ENCODE measurements around the gene NAV3.

NAV3 gene

DNA sequence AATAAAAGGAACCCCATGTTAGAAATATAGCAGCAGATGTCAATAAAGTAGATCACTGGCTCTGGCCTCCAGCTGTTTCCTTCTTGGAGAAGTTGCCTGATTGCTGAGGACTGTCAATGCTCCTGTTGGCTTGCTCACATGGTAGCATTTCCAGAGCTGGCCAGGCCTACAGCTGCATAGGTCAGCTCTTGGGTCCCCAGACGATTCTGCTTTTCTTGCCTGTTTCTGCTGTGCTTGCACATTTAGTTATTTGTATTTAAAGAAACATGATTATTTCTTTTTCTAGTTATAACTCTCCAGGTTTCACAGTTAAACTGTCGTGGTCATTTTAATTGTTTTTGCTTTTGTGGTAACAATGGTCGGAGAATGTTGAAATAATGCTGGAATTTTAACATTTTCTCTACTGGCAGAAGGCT lies 7.2 kb downstream of the NAV3 start:
- DNase-seq, result peak in 3 of 10 donors; percentile 21 to 82 (median 52)
- intact Hi-C loops (cut with DNase I), result no loop called here

DNA sequence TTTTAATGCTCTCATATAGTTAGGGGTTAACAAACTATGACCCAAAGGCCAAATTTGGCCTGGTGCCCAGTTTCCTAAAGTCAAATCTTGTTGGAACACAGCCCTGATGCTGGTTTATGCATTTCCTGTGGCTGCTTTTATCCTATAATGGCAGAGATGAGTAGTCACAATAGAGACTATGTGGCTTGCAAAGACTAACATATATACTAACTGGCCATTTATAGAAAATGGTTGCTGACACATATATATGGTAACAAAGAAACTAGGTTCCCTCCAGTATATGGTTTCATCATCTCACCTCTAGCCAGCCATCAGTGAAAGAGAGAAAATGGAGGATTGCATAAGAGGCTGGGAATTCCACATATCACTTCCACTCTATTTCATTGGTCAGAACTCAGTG lies 10.8 kb downstream of the NAV3 start:
- intact Hi-C loops (cut with DNase I), result no loop called here
- DNase-seq, result no peak

DNA sequence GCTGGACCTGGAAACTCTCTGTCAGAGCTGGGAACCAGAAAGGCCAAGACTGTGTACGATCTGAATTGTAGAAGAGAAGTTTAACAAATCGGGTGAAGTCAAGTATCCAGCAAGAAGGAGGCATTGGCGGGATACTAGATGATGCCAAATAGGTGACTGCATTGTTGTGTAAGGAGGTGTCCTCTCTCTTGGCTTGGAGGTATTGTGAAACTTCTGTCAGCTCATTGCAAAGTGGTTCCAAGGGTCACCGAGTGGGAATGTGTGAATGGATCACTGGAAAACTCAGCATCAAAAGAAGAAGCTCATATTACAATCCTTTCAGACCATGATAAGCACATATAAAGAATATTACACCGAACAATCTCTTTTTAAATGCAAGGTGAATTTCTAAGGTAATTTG lies 11.7 kb downstream of the NAV3 start:
- intact Hi-C loops (cut with DNase I), result no loop called here
- DNase-seq, result no peak

- DNase-seq, result no peak
- intact Hi-C loops (cut with DNase I), result no loop called here
Observed at GRCh38 chr12:77845831-77846230, 15.1 kb downstream of the NAV3 start.

GRCh38 chr12:77847060-77847541 lies 16.4 kb downstream of the NAV3 start:
- intact Hi-C loops (cut with DNase I), result no loop called here
- DNase-seq, result no peak

- no peak for DNase-seq
- intact Hi-C loops (cut with DNase I), result no loop called here
Observed at GRCh38 chr12:77847680-77848431, 17.2 kb downstream of the NAV3 start.

DNA sequence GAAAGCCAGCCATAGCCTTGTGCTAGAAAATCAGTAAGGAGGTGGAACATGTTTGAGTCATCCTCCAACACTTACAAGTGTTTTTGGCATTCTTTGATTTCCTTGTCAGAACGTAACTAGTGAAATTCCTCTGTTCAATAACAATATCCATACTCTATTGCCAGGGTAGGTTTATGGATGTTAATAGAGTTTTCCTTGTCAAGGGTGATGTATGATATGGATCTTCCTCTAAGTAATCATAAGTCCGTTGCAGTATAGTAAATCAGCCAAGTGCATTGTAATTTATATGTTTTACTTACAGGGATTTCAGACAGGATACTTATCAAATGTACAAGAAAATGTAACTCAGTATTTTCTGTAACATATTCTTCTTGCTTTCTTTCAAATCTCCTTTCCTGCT lies 19.4 kb downstream of the NAV3 start:
- intact Hi-C loops (cut with DNase I), result no loop called here
- no peak for DNase-seq

DNA sequence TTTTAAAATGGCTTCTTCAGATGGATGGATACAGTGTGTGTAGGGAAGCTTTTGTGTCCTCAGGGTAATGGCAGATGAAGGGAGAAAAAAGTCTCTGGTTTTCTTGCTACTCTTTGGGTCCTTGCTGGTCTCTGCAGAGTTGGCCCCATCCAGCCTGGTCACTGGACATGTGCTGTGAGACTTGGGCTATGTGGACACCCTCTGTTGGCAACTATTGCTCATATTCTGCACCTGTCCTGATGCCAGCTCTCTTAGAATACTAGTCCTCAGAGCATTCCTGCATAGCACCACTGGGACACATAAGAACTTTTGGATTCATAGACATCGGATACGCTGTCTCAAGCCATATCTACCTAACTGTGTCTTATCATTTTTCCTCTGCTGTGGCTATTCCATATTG lies 20.0 kb downstream of the NAV3 start:
- DNase-seq, result peak in 1 of 10 donors; percentile 62
- intact Hi-C loops (cut with DNase I), result no loop called here

DNA sequence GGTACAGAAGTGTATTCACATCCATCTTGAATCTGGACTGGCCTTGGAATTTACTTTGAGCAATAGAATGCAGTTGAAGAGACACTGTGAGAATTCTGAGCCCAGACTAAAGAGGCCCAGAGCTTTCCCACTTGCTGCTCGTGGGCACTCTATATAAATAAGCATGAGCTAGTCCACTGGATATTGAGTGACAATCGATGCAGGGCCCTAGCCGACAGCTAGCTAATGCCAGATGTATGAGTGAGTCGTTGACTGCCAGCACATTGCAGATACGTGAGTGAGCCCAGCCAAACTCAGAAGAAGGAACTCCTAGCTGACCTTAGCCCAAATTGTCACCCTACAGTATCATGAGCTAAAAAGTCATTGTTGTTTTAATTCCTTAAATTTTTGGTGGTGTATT lies 24.9 kb downstream of the NAV3 start:
- intact Hi-C loops (cut with DNase I), result no loop called here
- peak in 1 of 10 donors; percentile 35 for DNase-seq

GRCh38 chr12:77861317-77861716 lies 30.6 kb downstream of the NAV3 start:
- intact Hi-C loops (cut with DNase I), result no loop called here
- DNase-seq, result no peak

DNA sequence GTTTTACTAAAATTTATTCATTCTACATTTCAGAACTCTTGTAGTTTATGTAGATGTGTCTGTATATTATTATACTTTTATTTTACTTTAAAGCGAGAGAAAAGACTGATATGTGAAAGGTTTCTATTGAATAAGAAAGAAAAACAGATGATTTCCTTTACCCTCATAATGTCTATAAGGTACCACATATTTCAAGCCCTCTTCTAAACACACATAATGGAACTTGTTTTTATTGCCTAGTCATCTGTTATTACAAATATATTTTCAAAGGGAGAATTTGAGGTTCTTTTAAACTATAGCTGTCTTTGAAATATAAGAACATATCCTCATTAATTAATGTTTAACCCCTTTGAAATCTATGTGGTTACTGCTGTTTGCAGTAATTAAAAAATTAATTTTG lies 34.5 kb downstream of the NAV3 start:
- no peak for DNase-seq
- intact Hi-C loops (cut with DNase I), result no loop called here

GRCh38 chr12:77878901-77879300 lies 48.2 kb downstream of the NAV3 start:
- intact Hi-C loops (cut with DNase I), result no loop called here
- DNase-seq, result no peak

DNA sequence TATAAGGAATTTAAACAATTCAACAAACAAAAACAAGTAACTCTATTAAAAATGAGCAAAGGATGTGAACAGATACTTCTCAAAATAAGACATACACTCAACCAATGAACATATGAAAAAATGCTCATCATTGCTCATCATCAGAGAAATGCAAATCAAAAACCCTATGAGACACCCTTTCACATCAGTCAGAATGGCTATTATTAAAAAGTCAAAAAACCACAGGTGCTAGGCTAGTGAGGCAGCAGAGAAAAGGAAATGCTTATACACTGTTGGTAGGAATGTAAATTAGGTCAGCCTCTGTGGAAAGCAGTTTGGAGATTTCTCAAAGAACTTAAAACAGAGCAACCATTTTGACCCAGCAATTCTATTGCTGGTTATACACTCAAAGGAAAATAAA lies 52.0 kb downstream of the NAV3 start:
- intact Hi-C loops (cut with DNase I), result no loop called here
- DNase-seq, result no peak

DNA sequence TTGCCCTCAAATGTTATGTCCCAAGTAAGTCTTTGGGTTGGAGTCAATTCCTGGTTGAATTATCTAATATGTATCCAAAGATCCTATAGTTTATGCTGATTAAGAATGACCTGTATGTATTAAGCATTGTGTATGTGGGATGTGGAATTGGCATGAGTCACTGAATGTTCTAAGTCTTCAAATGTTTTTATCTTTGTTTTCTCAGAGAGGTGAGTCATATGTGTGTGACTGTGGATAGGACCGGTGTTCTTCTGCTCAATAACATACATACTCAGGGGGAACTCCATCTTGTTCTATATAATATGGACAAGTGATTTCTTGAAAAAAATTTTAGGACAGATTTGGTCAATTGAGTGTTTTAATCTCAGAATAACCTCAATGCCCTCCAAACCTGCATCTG lies 57.9 kb downstream of the NAV3 start:
- intact Hi-C loops (cut with DNase I), result no loop called here
- no peak for DNase-seq

DNA sequence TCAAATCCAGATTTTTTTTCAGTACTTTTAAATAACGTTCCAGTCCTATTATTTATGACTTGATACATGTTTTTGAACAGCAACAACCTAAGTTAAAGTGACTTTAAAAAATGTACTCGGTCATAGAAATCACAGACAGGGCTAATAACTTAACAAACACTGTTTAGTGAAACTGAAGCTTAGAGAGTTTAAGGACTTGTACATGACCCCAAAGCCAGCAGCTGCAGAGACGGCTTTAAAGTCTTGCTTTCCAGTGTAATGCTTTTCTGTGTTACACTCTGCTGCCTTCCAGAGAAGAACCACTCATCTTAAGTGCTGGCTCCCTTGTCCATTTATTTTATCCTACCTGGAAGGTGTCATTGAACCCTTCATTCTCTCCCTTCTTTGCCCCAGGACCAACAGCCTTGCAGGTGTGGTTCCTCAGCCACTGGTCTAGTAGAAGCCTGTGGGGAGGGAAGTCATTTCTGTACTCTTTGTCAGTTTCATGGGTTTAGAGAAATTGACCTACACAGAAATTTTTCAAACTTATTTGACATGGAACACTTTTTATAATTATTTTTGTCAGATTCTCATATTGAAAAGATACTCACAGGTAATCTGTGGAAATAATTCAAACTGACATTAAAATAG lies 60.9 kb downstream of the NAV3 start:
- intact Hi-C loops (cut with DNase I), result no loop called here
- DNase-seq, result no peak

- intact Hi-C loops (cut with DNase I), result no loop called here
- DNase-seq, result no peak
Observed at GRCh38 chr12:77893918-77894317, 63.2 kb downstream of the NAV3 start.

- DNase-seq, result no peak
- intact Hi-C loops (cut with DNase I), result no loop called here
Observed at GRCh38 chr12:77894556-77894955, 63.9 kb downstream of the NAV3 start.

DNA sequence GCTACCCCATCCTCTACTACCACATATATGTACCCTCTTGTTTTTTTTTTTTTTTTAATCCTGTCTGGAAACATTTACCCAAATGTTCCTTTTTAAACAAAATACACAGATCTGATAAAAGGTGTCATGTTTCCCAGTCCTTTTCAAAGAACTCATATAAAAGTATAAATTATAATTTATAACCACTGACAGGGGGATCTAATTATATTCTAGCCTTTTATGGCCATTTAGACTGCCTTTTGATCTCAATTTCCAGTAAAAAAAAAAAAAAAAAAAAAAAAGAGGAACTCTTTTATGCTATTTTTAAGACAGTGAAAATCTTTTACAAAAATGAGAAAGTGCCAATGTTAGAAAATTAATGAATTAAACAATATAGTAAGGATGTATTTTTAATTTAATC lies 65.0 kb downstream of the NAV3 start:
- no peak for DNase-seq
- intact Hi-C loops (cut with DNase I), result no loop called here

- no peak for DNase-seq
- intact Hi-C loops (cut with DNase I), result no loop called here
Observed at GRCh38 chr12:77907936-77908335, 77.2 kb downstream of the NAV3 start.

DNA sequence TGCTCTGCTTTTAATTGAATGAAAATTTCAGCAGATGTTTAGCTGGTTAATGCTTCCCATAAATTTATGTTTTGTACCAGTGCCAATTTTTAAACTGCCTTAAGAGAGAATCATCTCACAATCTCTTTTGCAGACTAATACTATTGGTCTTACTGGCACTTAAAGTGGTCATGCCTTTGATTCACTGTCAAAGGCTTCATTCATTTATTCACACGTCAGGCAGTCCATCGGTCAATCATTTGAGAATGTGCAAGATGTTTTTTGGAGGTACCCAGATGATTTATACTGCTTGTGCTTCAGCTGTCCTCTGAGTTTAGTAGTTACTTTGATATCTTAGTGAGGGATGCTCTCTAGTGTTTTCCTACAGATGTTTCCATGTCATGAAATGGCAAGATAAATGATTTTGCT lies 83.4 kb downstream of the NAV3 start:
- intact Hi-C loops (cut with DNase I), result no loop called here
- DNase-seq, result no peak

DNA sequence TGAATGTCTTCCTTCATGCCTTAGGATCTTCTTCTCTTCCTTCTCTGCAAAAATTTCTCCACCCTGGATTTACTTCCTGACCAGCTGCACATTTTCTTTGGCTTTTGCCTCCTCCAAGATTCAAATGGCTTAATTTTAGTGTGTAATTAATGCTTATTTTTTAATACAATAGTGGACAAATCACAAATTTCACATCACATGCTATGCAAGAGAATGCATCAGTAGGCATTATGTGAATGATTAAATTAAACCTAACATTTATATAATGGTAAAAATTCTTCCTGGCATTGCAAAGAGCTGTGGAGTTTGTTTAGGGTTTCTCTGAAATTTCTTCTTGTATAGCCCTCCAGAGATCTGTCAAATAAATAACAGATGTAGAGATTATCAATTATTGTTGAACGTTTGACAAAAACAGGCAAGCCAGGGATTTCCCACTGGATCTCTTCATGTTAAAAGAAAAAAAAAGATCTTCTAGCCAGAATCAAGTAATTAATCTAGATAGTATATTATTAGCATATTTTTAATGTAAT lies 84.4 kb downstream of the NAV3 start:
- intact Hi-C loops (cut with DNase I), result no loop called here

DNA sequence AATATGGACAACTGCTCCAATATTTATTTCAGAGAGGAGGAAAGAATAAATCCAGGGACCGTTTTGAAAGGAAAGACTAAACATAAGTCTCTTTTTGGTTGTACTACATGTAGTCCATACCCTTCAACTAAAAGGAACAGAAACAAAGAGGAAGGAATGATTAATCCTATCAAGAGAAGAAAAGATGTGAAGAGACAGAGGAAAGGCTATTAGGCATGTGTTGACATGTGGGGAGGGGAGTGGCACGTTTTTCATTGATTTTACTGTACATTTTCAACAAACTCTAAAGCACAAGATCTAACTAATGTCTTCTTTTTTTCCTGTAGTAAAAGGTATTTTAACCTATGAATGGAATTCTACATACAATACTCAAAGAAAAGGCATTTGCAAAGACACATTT lies 85.6 kb downstream of the NAV3 start:
- DNase-seq, result no peak
- intact Hi-C loops (cut with DNase I), result no loop called here

More for the DNA sequence above, 84.4 kb downstream of the NAV3 start:
- DNase-seq, result no peak
